CD4-positive, alpha-beta T cell treated with Interleukin-10 for 1 hour (primary cell): ENCODE measurements around the gene DUSP10.

Experiments used
- DNase-seq: peaks from one replicate; pipeline ENCODE4 v3.0.0-alpha.2; 2020

The DUSP10 gene

GRCh38 chr1:221711656-221712055 is 30.2 kb downstream of the DUSP10 start:
- no peak for DNase-seq

GRCh38 chr1:221711063-221711577 is 30.8 kb downstream of the DUSP10 start:
- peak; percentile 32 for DNase-seq

GRCh38 chr1:221709854-221710253 is 32.0 kb downstream of the DUSP10 start:
- DNase-seq, result no peak

GRCh38 chr1:221708987-221709386 is 32.9 kb downstream of the DUSP10 start:
- peak; percentile 82 for DNase-seq

- peak; percentile 78 for DNase-seq
Measured at GRCh38 chr1:221708076-221708571, 33.8 kb downstream of the DUSP10 start.

- DNase-seq, result no peak
Measured at GRCh38 chr1:221706876-221707582, 34.9 kb downstream of the DUSP10 start.

GRCh38 chr1:221706191-221706590 is 35.7 kb downstream of the DUSP10 start:
- no peak for DNase-seq

- no peak for DNase-seq
Measured at GRCh38 chr1:221704306-221704705, 37.6 kb downstream of the DUSP10 start.

- no peak for DNase-seq
Measured at GRCh38 chr1:221701570-221702186, 40.2 kb downstream of the DUSP10 start.

- DNase-seq, result no peak
Measured at GRCh38 chr1:221700948-221701347, 40.9 kb downstream of the DUSP10 start.

- no peak for DNase-seq
Measured at GRCh38 chr1:221700536-221700935, 41.4 kb downstream of the DUSP10 start.

- DNase-seq, result no peak
Measured at GRCh38 chr1:221699978-221700519, 41.8 kb downstream of the DUSP10 start.

- DNase-seq, result no peak
Measured at GRCh38 chr1:221699577-221699976, 42.3 kb downstream of the DUSP10 start.

GRCh38 chr1:221698579-221699349 is 43.1 kb downstream of the DUSP10 start:
- DNase-seq, result no peak

- no peak for DNase-seq
Measured at GRCh38 chr1:221697923-221698425, 43.9 kb downstream of the DUSP10 start.

GRCh38 chr1:221696718-221697461 is 45.0 kb downstream of the DUSP10 start:
- DNase-seq, result no peak

- DNase-seq, result no peak
Measured at GRCh38 chr1:221696027-221696426, 45.9 kb downstream of the DUSP10 start.

GRCh38 chr1:221695301-221695700 is 46.6 kb downstream of the DUSP10 start:
- DNase-seq, result no peak

- no peak for DNase-seq
Measured at GRCh38 chr1:221694109-221694508, 47.8 kb downstream of the DUSP10 start.

- no peak for DNase-seq
Measured at GRCh38 chr1:221693087-221693486, 48.8 kb downstream of the DUSP10 start.

- no peak for DNase-seq
Measured at GRCh38 chr1:221692643-221693042, 49.2 kb downstream of the DUSP10 start.

- no peak for DNase-seq
Measured at GRCh38 chr1:221691261-221691660, 50.6 kb downstream of the DUSP10 start.
